Mesendoderm (in vitro differentiated cells): ENCODE results near the gene MRAP.

ENCODE experiments used
- DNase-seq: peaks from one replicate; pipeline ENCODE4 v3.0.0; 2013
- H2AK5ac ChIP-seq: 2 replicates; pipeline ENCODE4 v1.6.1; 2013; ENCODE audit warnings: low read length, inconsistent platforms
- H2BK120ac ChIP-seq: 2 replicates; pipeline ENCODE4 v1.6.1; 2013; ENCODE audit warnings: low read depth, mild to moderate bottlenecking, low read length, moderate library complexity, mixed read lengths
- H2BK15ac ChIP-seq: replicated peaks from 2 replicates; pipeline ENCODE4 v1.6.1; 2013; ENCODE audit warnings: low read depth, mild to moderate bottlenecking, moderate library complexity
- H2BK5ac ChIP-seq: 2 replicates; pipeline ENCODE4 v1.6.1; 2013; ENCODE audit warnings: low read length, inconsistent platforms
- H3K18ac ChIP-seq: 2 replicates; pipeline ENCODE4 v1.6.1; 2013; ENCODE audit warnings: mild to moderate bottlenecking, low read length, mixed read lengths
- H3K23ac ChIP-seq: one replicate; pipeline ENCODE4 v1.6.1; 2013; ENCODE audit warnings: low read length
- H3K27ac ChIP-seq: 2 replicates; pipeline ENCODE4 v1.5.1; 2013; ENCODE audit warnings: low read depth, mild to moderate bottlenecking, inconsistent platforms, low read length, moderate library complexity
- H3K27me3 ChIP-seq: 2 replicates; pipeline ENCODE4 v1.6.1; 2013; ENCODE audit warnings: low read length, control low read depth, mild to moderate bottlenecking, inconsistent platforms; ENCODE audit not compliant: insufficient read depth, poor library complexity
- H3K36me3 ChIP-seq: 2 replicates; pipeline ENCODE4 v1.6.1; 2013; ENCODE audit warnings: low read length, inconsistent platforms; ENCODE audit not compliant: control insufficient read depth, insufficient read depth
- H3K4ac ChIP-seq: one replicate; pipeline ENCODE4 v1.6.1; 2013; ENCODE audit warnings: low read depth, mild to moderate bottlenecking, low read length, moderate library complexity
- H3K4me1 ChIP-seq: 2 replicates; pipeline ENCODE4 v1.6.1; 2013; ENCODE audit warnings: low read depth, low read length, inconsistent platforms; ENCODE audit not compliant: control insufficient read depth
- H3K4me2 ChIP-seq: 2 replicates; pipeline ENCODE4 v1.6.1; 2013; ENCODE audit warnings: low read length
- H3K4me3 ChIP-seq: 2 replicates; pipeline ENCODE4 v1.5.1; 2013; ENCODE audit warnings: mild to moderate bottlenecking, low read length
- H3K56ac ChIP-seq: one replicate; pipeline ENCODE4 v1.6.1; 2013; ENCODE audit warnings: low read length
- H3K79me1 ChIP-seq: 2 replicates; pipeline ENCODE4 v1.6.1; 2013; ENCODE audit warnings: low read length, inconsistent platforms
- H3K79me2 ChIP-seq: 2 replicates; pipeline ENCODE4 v1.6.1; 2013; ENCODE audit warnings: mild to moderate bottlenecking, low read length; ENCODE audit not compliant: control insufficient read depth, insufficient read depth
- H3K9ac ChIP-seq: 2 replicates; pipeline ENCODE4 v1.6.1; 2013; ENCODE audit warnings: low read length, inconsistent platforms
- H4K5ac ChIP-seq: one replicate; pipeline ENCODE4 v1.6.1; 2013; ENCODE audit warnings: low read length
- H4K8ac ChIP-seq: one replicate; pipeline ENCODE4 v1.6.1; 2013; ENCODE audit warnings: low read depth, mild to moderate bottlenecking, control low read depth, low read length, moderate library complexity
- WGBS: extraction: QIAGEN DNeasy Blood & Tissue Kit; methylation state at CpG from one replicate; pipeline ENCODE4 v1.1.7; 2013; ENCODE audit warnings: low lambda C conversion rate, missing lambda C conversion rate; ENCODE audit not compliant: insufficient coverage; ENCODE audit errors: extremely low coverage; 5-methylcytosine and 5-hydroxymethylcytosine counted together

The MRAP gene

GRCh38 chr21:32330784-32331311 is 32.2 kb downstream of the MRAP start:
- H3K4me3 ChIP-seq, result no peak overlapping the region
- no peak overlapping the region for H2BK120ac ChIP-seq
- no peaks in the 10 kb centered on the region for H3K27me3 ChIP-seq
- no peak overlapping the region for H2AK5ac ChIP-seq
- H3K79me2 ChIP-seq, result no peaks in the 10 kb centered on the region
- H2BK5ac ChIP-seq, result peak overlapping the region; percentile 83
- H3K18ac ChIP-seq, result no peak overlapping the region
- H4K8ac ChIP-seq, result no peak overlapping the region
- H3K56ac ChIP-seq, result peak overlapping the region; percentile 50
- peak; percentile 81 for DNase-seq
- no peak overlapping the region for H2BK15ac ChIP-seq
- H3K4me2 ChIP-seq, result no peak overlapping the region
- no peak overlapping the region for H3K9ac ChIP-seq
- no peak overlapping the region for H4K5ac ChIP-seq
- no peak overlapping the region for H3K23ac ChIP-seq
- H3K36me3 ChIP-seq, result peaks cover 3% of the 10 kb centered on the region
- H3K79me1 ChIP-seq, result no peaks in the 10 kb centered on the region
- H3K27ac ChIP-seq, result peak overlapping the region; percentile 67
- no peak overlapping the region for H3K4ac ChIP-seq
- H3K4me1 ChIP-seq, result peaks cover 8% of the 10 kb centered on the region
- no CpG with 5 or more reads among the region's 4 CpGs for WGBS

- Histone ChIP-seq H2BK5ac (peak overlapping the region; percentile 77), H4K5ac (peak overlapping the region; percentile 34), H3K79me1 (no peaks in the 10 kb centered on the region), H3K4me2 (no peak overlapping the region), H3K27ac (peak overlapping the region; percentile 10), H3K23ac (no peak overlapping the region), H2AK5ac (peak overlapping the region; percentile 90), H2BK120ac (no peak overlapping the region), H3K79me2 (no peaks in the 10 kb centered on the region), H3K27me3 (no peaks in the 10 kb centered on the region), H3K56ac (peak overlapping the region; percentile 66), H4K8ac (no peak overlapping the region), H3K4me3 (no peak overlapping the region), H3K4me1 (peaks cover 8% of the 10 kb centered on the region), H3K18ac (peak overlapping the region; percentile 1), H2BK15ac (no peak overlapping the region), H3K9ac (peak overlapping the region; percentile 14), H3K36me3 (peaks cover 3% of the 10 kb centered on the region), H3K4ac (peak overlapping the region; percentile 1)
- DNase-seq, result no peak
- no CpG with 5 or more reads among the region's 9 CpGs for WGBS
Measured at GRCh38 chr21:32331444-32332305, 33.0 kb downstream of the MRAP start.

- no peak overlapping the region for H3K18ac ChIP-seq
- H3K79me2 ChIP-seq, result no peaks in the 10 kb centered on the region
- H3K4me3 ChIP-seq, result no peak overlapping the region
- no peak overlapping the region for H2BK5ac ChIP-seq
- H2BK120ac ChIP-seq, result no peak overlapping the region
- no peak overlapping the region for H2BK15ac ChIP-seq
- peaks cover 8% of the 10 kb centered on the region for H3K4me1 ChIP-seq
- H3K9ac ChIP-seq, result no peak overlapping the region
- no peak overlapping the region for H3K4me2 ChIP-seq
- H3K27me3 ChIP-seq, result no peaks in the 10 kb centered on the region
- no peaks in the 10 kb centered on the region for H3K79me1 ChIP-seq
- H3K36me3 ChIP-seq, result peaks cover 5% of the 10 kb centered on the region
- no peak overlapping the region for H4K8ac ChIP-seq
- no peak overlapping the region for H3K27ac ChIP-seq
- no peak for DNase-seq
- no peak overlapping the region for H4K5ac ChIP-seq
- no peak overlapping the region for H3K4ac ChIP-seq
- WGBS, result no CpG with 5 or more reads among the region's 1 CpG
- no peak overlapping the region for H3K23ac ChIP-seq
- no peak overlapping the region for H2AK5ac ChIP-seq
- H3K56ac ChIP-seq, result no peak overlapping the region
Measured at GRCh38 chr21:32332463-32332951, 33.9 kb downstream of the MRAP start.

GRCh38 chr21:32333953-32334673 is 35.5 kb downstream of the MRAP start:
- DNase-seq, result no peak
- peaks cover 8% of the 10 kb centered on the region for H3K4me1 ChIP-seq
- H3K9ac ChIP-seq, result no peak overlapping the region
- no peak overlapping the region for H2BK5ac ChIP-seq
- H3K79me1 ChIP-seq, result no peaks in the 10 kb centered on the region
- no peak overlapping the region for H3K4me2 ChIP-seq
- no peak overlapping the region for H2BK15ac ChIP-seq
- no peak overlapping the region for H3K27ac ChIP-seq
- no peak overlapping the region for H4K5ac ChIP-seq
- no peak overlapping the region for H3K56ac ChIP-seq
- H3K4ac ChIP-seq, result no peak overlapping the region
- no CpG with 5 or more reads among the region's 19 CpGs for WGBS
- no peak overlapping the region for H4K8ac ChIP-seq
- H3K79me2 ChIP-seq, result no peaks in the 10 kb centered on the region
- H2BK120ac ChIP-seq, result no peak overlapping the region
- no peaks in the 10 kb centered on the region for H3K27me3 ChIP-seq
- H3K4me3 ChIP-seq, result no peak overlapping the region
- H3K18ac ChIP-seq, result no peak overlapping the region
- H2AK5ac ChIP-seq, result no peak overlapping the region
- H3K23ac ChIP-seq, result no peak overlapping the region
- peaks cover 7% of the 10 kb centered on the region for H3K36me3 ChIP-seq

GRCh38 chr21:32334980-32335531 is 36.4 kb downstream of the MRAP start:
- no peak overlapping the region for H3K27ac ChIP-seq
- peaks cover 7% of the 10 kb centered on the region for H3K36me3 ChIP-seq
- peak; percentile 61 for DNase-seq

More at GRCh38 chr21:32334980-32335531, 36.4 kb downstream of the MRAP start:
- Histone ChIP-seq H3K27me3 (no peaks in the 10 kb centered on the region), H3K56ac (no peak overlapping the region), H3K79me1 (no peaks in the 10 kb centered on the region), H2AK5ac (no peak overlapping the region), H3K4ac (no peak overlapping the region), H3K79me2 (no peaks in the 10 kb centered on the region), H3K4me3 (no peak overlapping the region), H3K9ac (no peak overlapping the region), H3K4me2 (no peak overlapping the region), H2BK15ac (no peak overlapping the region), H4K5ac (no peak overlapping the region), H3K4me1 (peaks cover 8% of the 10 kb centered on the region), H3K23ac (no peak overlapping the region), H2BK120ac (no peak overlapping the region), H3K18ac (no peak overlapping the region), H2BK5ac (no peak overlapping the region), H4K8ac (no peak overlapping the region)
- WGBS, result no CpG with 5 or more reads among the region's 12 CpGs
